ENCODE data around the gene TECTB.

- no peak for TF ChIP-seq CTCF (IDR thresholded peaks at IDR 0.05)
- TF ChIP-seq POLR2A (IDR thresholded peaks at IDR 0.05) = no peak
- no peak for TF ChIP-seq POLR2AphosphoS5 (IDR thresholded peaks at IDR 0.05)
Measured at GRCh38 chr10:112259688-112260087, 23.5 kb upstream of the TECTB start.
